CD14-positive monocyte (primary cell): ENCODE results near the gene SNAI1. TPM values are rescaled to one million over a fixed set of nuclear protein-coding genes. Genes with fewer than 3 reads are reported as not detected.
"Not testable (repeated sequence)": the region's sequence is repeated elsewhere in the genome, so short reads cannot be mapped to it uniquely, and the experiment has no call there.

Source experiments
- DNase-seq, 3 donors: peaks; one replicate each; pipeline ENCODE4 v3.0.0-alpha.2; 2011 to 2022
- H2AFZ ChIP-seq: 2 replicates; pipeline ENCODE4 v1.6.0; 2012; ENCODE audit warnings: mild to moderate bottlenecking, low read depth, low read length, inconsistent platforms; ENCODE audit not compliant: insufficient read depth, poor library complexity, severe bottlenecking
- H3K27ac ChIP-seq, 2 donors: 1 replicate in 1 of 2; 2 replicates in 1 of 2; pipeline ENCODE4 v1.5.1; 2012 to 2013; ENCODE audit warnings: low read length in 2 of 2, control low read depth in 1 of 2, inconsistent platforms in 1 of 2, low read depth in 1 of 2, mild to moderate bottlenecking in 1 of 2
- H3K27me3 ChIP-seq, 2 donors: one replicate each; pipeline versions ENCODE4 v1.6.0 to v1.6.1; 2011 to 2013; ENCODE audit warnings: low read length in 2 of 2; ENCODE audit not compliant: control insufficient read depth in 2 of 2, insufficient read depth in 2 of 2
- H3K36me3 ChIP-seq, 2 donors: replicated peaks in 1 of 2; 1 replicate in 1 of 2; 2 replicates in 1 of 2; pipeline versions ENCODE4 v1.5.1 to v1.6.1; 2012 to 2013; ENCODE audit warnings: low read length in 2 of 2, control low read depth in 1 of 2, inconsistent platforms in 1 of 2, mild to moderate bottlenecking in 1 of 2; ENCODE audit not compliant: insufficient read depth in 2 of 2, control insufficient read depth in 1 of 2
- H3K4me1 ChIP-seq, 2 donors: 1 replicate in 1 of 2; 2 replicates in 1 of 2; pipeline versions ENCODE4 v1.5.1 to v1.6.1; 2012 to 2013; ENCODE audit warnings: low read length in 2 of 2, control low read depth in 1 of 2, inconsistent platforms in 1 of 2, mild to moderate bottlenecking in 1 of 2, moderate library complexity in 1 of 2; ENCODE audit not compliant: insufficient read depth in 2 of 2, control insufficient read depth in 1 of 2
- H3K4me2 ChIP-seq: replicated peaks from 2 replicates; pipeline ENCODE3; 2012; ENCODE audit warnings: low read length, moderate library complexity, mild to moderate bottlenecking; ENCODE audit not compliant: poor library complexity, severe bottlenecking; ENCODE audit errors: extremely low read depth
- H3K4me3 ChIP-seq, 3 experiments: fragments of 200-600 bp in 1 of 3; sonication (generic) in 1 of 3; replicated peaks in 1 of 3; 1 replicate in 2 of 3; 2 replicates in 1 of 3; pipeline ENCODE4 v1.5.1; 2011 to 2013; ENCODE audit warnings: low read length in 3 of 3, mild to moderate bottlenecking in 3 of 3, control low read depth in 2 of 3, low read depth in 2 of 3, inconsistent platforms in 1 of 3, moderate library complexity in 1 of 3
- H3K79me2 ChIP-seq: 2 replicates; pipeline ENCODE4 v1.6.0; 2012; ENCODE audit warnings: mild to moderate bottlenecking, control low read depth, inconsistent platforms, low read length, moderate library complexity; ENCODE audit not compliant: insufficient read depth
- H3K9ac ChIP-seq: 2 replicates; pipeline ENCODE4 v1.6.0; 2017; ENCODE audit warnings: low read length, mild to moderate bottlenecking; ENCODE audit not compliant: insufficient read depth, poor library complexity, severe bottlenecking
- H3K9me3 ChIP-seq, 2 donors: replicated peaks in 1 of 2; 1 replicate in 1 of 2; 2 replicates in 1 of 2; pipeline versions ENCODE4 v1.5.1 to v1.6.1; 2012 to 2013; ENCODE audit warnings: low read length in 2 of 2, control low read depth in 1 of 2; ENCODE audit not compliant: control insufficient read depth in 1 of 2, insufficient read depth in 1 of 2
- H4K20me1 ChIP-seq: 2 replicates; pipeline ENCODE4 v1.6.0; 2012; ENCODE audit warnings: mild to moderate bottlenecking, low read length, control low read depth, moderate library complexity; ENCODE audit not compliant: insufficient read depth
- H3K27ac Mint-ChIP-seq, 7 donors: one replicate each; pipeline ENCODE4 v1.8.0; 2020; ENCODE audit warnings: mild to moderate bottlenecking in 7 of 7, mixed read lengths in 7 of 7, moderate library complexity in 6 of 7, inconsistent platforms in 2 of 7
- H3K27me3 Mint-ChIP-seq, 3 donors: one replicate each; pipeline ENCODE4 v1.8.0; 2021 to 2022; ENCODE audit warnings: low read depth in 3 of 3, mild to moderate bottlenecking in 3 of 3, mixed read lengths in 3 of 3, moderate library complexity in 3 of 3, inconsistent platforms in 1 of 3
- H3K36me3 Mint-ChIP-seq, 2 donors: one replicate each; pipeline ENCODE4 v1.8.0; 2020; ENCODE audit warnings: mixed read lengths in 2 of 2, inconsistent platforms in 1 of 2, mild to moderate bottlenecking in 1 of 2
- H3K4me1 Mint-ChIP-seq: one replicate; pipeline ENCODE4 v1.8.0; 2020; ENCODE audit warnings: mild to moderate bottlenecking, mixed read lengths
- H3K4me3 Mint-ChIP-seq, 2 donors: one replicate each; pipeline ENCODE4 v1.8.0; 2020; ENCODE audit warnings: mild to moderate bottlenecking in 2 of 2, mixed read lengths in 2 of 2, moderate library complexity in 1 of 2
- H3K9me3 Mint-ChIP-seq, 7 donors: one replicate each; pipeline ENCODE4 v1.8.0; 2020 to 2022; ENCODE audit warnings: mixed read lengths in 7 of 7, mild to moderate bottlenecking in 6 of 7, moderate library complexity in 6 of 7, inconsistent platforms in 2 of 7
- WGBS: methylation state at CpG from one replicate; pipeline ENCODE4 v1.1.5; 2013; ENCODE audit warnings: missing lambda C conversion rate; ENCODE audit not compliant: insufficient coverage; 5-methylcytosine and 5-hydroxymethylcytosine counted together
- intact Hi-C, 2 donors: fragments of 100-400 bp; cut with micrococcal nuclease; formaldehyde crosslinking; loops; one replicate each; pipeline versions ENCODE4 v1.15.0 to v1.15.1; 2023
- polyA plus RNA-seq, 3 donors: library from polyadenylated mRNA; depleted of rRNA in 1 of 3; unstranded in 2 of 3; stranded (reverse) in 1 of 3; fragments of 300-500 nt in 2 of 3; fragments of >200 nt in 1 of 3; fragmentation: Illumina TruSeq in 2 of 3; gene quantifications; 1 replicate in 2 of 3; 2 replicates in 1 of 3; pipeline ENCODE4 v1.2.3, GENCODE V29; 2012 to 2021
- TF ChIP-seq, protein P1 (sequence below): fragments of 200-600 bp; IDR thresholded peaks from one replicate; pipeline ENCODE4 v1.8.0; 2022; ENCODE audit warnings: antibody characterized with exemption, mild to moderate bottlenecking

SNAI1 gene
- polyA plus RNA-seq, 3 donors: 2.4 to 181 (median 2.6) TPM

DNA sequence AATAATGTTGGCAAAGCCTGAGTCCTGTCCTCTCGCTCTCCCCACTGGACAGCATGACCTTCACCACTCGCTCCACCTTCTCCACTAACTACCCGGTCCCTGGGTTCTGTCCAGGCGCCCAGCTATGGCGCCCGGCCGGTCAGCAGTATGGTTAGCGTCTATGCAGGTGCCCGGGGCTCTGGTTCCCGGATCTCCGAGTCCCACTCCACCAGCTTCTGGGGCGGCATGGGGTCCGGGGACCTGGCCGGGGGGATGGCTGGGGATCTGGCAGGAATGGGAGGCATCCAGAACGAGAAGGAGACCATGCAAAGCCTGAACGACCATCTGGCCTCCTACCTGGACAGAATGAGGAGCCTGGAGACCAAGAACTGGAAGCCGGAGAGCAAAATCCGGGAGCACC lies 26.1 kb upstream of the SNAI1 start:
- H3K27ac Mint-ChIP-seq: peak overlapping the region in 2 of 7 donors; percentile 10
- no peak overlapping the region for H3K4me2 ChIP-seq
- 99% methylated on average over 13 of the region's 18 CpGs for WGBS
- peaks cover 6% of the 10 kb centered on the region for H3K4me1 Mint-ChIP-seq
- no peak overlapping the region for H3K27ac ChIP-seq
- no peaks in the 10 kb centered on the region for H3K27me3 Mint-ChIP-seq
- no peaks in the 10 kb centered on the region for H3K4me1 ChIP-seq
- H3K36me3 Mint-ChIP-seq: peaks cover 57 to 80% of the 10 kb centered on the region in 2 donors
- H4K20me1 ChIP-seq: peaks cover 50% of the 10 kb centered on the region
- no peak overlapping the region for H3K4me3 Mint-ChIP-seq
- H3K27me3 ChIP-seq: no peaks in the 10 kb centered on the region
- no peaks in the 10 kb centered on the region for H3K9me3 Mint-ChIP-seq
- peaks cover 42 to 81% of the 10 kb centered on the region in 2 donors for H3K36me3 ChIP-seq
- no peak overlapping the region for H2AFZ ChIP-seq
- H3K9me3 ChIP-seq: no peaks in the 10 kb centered on the region
- intact Hi-C loops: no loop called here
- DNase-seq: no peak
- peaks cover 5% of the 10 kb centered on the region for H3K79me2 ChIP-seq
- H3K4me3 ChIP-seq: no peak overlapping the region
- TF ChIP-seq, protein P1, sequence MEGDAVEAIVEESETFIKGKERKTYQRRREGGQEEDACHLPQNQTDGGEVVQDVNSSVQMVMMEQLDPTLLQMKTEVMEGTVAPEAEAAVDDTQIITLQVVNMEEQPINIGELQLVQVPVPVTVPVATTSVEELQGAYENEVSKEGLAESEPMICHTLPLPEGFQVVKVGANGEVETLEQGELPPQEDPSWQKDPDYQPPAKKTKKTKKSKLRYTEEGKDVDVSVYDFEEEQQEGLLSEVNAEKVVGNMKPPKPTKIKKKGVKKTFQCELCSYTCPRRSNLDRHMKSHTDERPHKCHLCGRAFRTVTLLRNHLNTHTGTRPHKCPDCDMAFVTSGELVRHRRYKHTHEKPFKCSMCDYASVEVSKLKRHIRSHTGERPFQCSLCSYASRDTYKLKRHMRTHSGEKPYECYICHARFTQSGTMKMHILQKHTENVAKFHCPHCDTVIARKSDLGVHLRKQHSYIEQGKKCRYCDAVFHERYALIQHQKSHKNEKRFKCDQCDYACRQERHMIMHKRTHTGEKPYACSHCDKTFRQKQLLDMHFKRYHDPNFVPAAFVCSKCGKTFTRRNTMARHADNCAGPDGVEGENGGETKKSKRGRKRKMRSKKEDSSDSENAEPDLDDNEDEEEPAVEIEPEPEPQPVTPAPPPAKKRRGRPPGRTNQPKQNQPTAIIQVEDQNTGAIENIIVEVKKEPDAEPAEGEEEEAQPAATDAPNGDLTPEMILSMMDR: no peak
- H3K9ac ChIP-seq: no peak overlapping the region

DNA sequence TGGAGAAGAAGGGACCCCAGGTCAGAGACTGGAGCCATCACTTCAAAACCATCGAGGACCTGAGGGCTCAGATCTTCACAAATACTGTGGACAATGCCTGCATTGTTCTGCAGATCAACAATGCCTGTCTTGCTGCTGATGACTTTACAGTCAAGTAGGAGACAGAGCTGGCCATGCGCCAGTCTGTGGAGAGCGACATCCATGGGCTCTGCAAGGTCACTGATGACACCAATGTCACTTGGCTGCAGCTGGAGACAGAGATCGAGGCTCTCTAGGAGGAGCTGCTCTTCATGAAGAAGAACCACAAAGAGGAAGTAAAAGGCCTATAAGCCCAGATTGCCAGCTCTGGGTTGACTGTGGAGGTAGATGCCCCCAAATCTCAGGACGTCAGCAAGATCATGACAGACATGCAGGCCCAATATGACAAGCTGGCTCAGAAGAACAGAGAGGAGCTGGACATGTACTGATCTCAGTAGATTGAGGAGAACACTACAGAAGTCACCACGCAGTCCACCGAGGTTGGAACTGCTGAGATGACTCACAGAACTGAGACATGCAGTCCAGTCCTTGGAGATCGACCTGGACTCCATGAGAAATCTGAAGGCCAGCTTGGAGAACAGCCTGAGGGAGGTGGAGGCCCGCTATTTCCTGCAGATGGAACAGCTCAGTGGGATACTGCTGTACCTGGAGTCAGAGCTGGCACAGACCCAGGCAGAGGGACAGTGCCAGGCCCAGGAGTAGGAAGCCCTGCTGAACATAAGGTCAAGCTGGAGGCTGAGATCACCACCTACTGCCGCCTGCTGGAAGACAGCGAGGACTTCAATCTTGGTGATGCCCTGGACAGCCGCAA lies 25.5 kb upstream of the SNAI1 start:
- H3K4me2 ChIP-seq, H3K9me3 Mint-ChIP-seq, intact Hi-C loops: not testable (repeated sequence)

More for the DNA sequence above, 25.5 kb upstream of the SNAI1 start:
- H3K4me1 ChIP-seq, H2AFZ ChIP-seq, H3K9ac ChIP-seq, H3K27me3 Mint-ChIP-seq, H3K4me3 Mint-ChIP-seq, H3K79me2 ChIP-seq, H3K27me3 ChIP-seq, H3K4me3 ChIP-seq, H3K4me1 Mint-ChIP-seq, DNase-seq, H3K9me3 ChIP-seq, H3K27ac ChIP-seq: not testable (repeated sequence)
- H3K36me3 ChIP-seq: peaks cover 36 to 75% of the 10 kb centered on the region in 2 donors
- H3K36me3 Mint-ChIP-seq: peaks cover 52 to 79% of the 10 kb centered on the region in 2 donors
- peak overlapping the region in 5 of 7 donors; percentile 7 to 78 (median 26) for H3K27ac Mint-ChIP-seq
- 65% methylated on average over 11 of the region's 12 CpGs for WGBS
- H4K20me1 ChIP-seq: peaks cover 44% of the 10 kb centered on the region
